ENCODE measurements around the gene LENG8. TPM values are rescaled to one million over a fixed set of nuclear protein-coding genes. Genes with fewer than 3 reads are reported as not detected.

LENG8 gene
- total and polyA plus RNA-seq, 2 of the 8 experiments (the other 6 are each of a cell fraction or from before 2014, with no cell fraction given): 62.2 to 108 TPM

DNA sequence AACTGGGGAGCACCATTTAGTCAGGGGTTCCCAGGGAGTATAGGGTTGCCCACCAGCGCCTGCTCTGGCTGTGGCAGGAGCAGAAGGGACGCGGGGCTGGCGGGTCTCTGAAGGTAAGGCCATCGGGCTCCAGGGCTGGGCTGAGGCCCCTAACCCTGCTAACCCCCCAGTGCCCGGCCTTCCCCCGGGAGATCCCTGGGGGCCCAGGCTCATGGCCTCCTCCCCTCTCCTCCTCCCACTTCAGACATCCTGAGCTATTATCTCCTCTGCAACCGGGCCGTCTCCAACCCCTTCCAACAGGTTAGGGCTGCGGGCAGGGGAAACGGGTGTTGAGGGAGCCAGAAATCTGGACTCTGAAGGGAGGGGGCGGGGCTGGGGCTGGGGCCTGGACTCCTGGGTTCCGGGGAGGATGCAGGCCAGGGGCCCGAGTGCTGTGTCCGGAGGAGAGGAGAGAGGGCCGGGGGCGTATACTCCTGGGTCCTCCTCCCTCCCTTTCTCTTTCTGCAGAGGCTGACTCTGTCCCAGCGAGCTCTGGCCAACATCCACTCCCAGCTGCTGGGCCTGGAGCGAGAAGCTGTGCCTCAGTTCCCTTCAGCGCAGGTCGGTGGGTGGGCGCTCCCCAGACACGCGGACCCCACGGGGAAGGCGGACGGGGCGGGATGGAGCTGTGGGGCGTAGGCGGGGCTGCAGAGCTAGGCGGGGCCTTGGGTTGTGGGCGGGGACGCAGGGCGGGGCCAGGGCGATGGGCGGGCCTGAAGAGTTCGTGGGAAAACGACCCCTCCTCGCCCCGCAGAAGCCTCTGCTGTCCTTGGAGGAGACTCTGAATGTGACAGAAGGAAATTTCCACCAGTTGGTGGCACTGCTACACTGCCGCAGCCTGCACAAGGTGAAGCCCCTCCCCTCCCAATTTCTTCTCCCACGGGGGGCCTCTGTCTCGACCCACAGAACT, 18.4 kb upstream of the LENG8 start (continued):
- TF ChIP-seq SP1 (IDR thresholded peaks at IDR 0.05; ENCODE audit: low read depth, low read length): peak; percentile 41; the same call in 1 of the 2 replicates

Measured in H1 (cell line).